K562 (cell line): Measurements from ENCODE around the gene FASTK. TPM values are rescaled to one million over a fixed set of nuclear protein-coding genes. Genes with fewer than 3 reads are reported as not detected.

Experiments
- ATF7 ChIP-seq: fragments of 450-650 bp; IDR thresholded peaks from 2 replicates; pipeline ENCODE4 v1.7.1; 2014; ENCODE audit warnings: mild to moderate bottlenecking, moderate library complexity
- BCOR ChIP-seq: fragments of 450-650 bp; IDR thresholded peaks from 2 replicates; pipeline ENCODE4 v1.6.1; 2016
- EGR1 ChIP-seq: fragments of 450-650 bp; conservative IDR thresholded peaks from 2 replicates; pipeline ENCODE4 v1.6.1; 2017; ENCODE audit warnings: mild to moderate bottlenecking
- JUN ChIP-seq, 2 experiments: sonication (generic) in 1 of 2; formaldehyde crosslinking in 1 of 2; IDR thresholded peaks; 2 replicates each; pipeline versions ENCODE4 v1.6.1 to v1.8.0; 2012 to 2022; ENCODE audit warnings: borderline replicate concordance in 2 of 2, mild to moderate bottlenecking in 2 of 2, improper control_type of control experiment in 1 of 2, low read depth in 1 of 2, low read length in 1 of 2, missing genetic modification reagents in 1 of 2
- KLF10 ChIP-seq: fragments of 250-450 bp; sonication (Bioruptor Pico); IDR thresholded peaks from 2 replicates; pipeline ENCODE4 v1.6.1; 2021; ENCODE audit warnings: matching md5 sums
- MAFK ChIP-seq: IDR thresholded peaks from 2 replicates; pipeline ENCODE4 v1.6.1; 2011; ENCODE audit warnings: low read length, improper control_type of control experiment
- MLX ChIP-seq, 2 experiments: fragments of 450-650 bp in 1 of 2; sonication (generic) in 1 of 2; formaldehyde crosslinking; conservative IDR thresholded peaks; 2 replicates each; pipeline versions ENCODE4 v1.4.0 to v1.8.1; 2020 to 2022; ENCODE audit warnings: mild to moderate bottlenecking in 1 of 2, missing genetic modification reagents in 1 of 2
- MYNN ChIP-seq, 2 experiments: sonication (generic); formaldehyde crosslinking in 1 of 2; IDR thresholded peaks; 2 replicates each; pipeline versions ENCODE4 v1.5.0 to v1.6.1; 2016 to 2020; ENCODE audit warnings: antibody characterized with exemption in 1 of 2, missing genetic modification reagents in 1 of 2
- NRF1 ChIP-seq, 2 experiments: fragments of 450-650 bp; IDR thresholded peaks in 1 of 2; conservative IDR thresholded peaks in 1 of 2; 2 replicates each; pipeline ENCODE4 v1.6.1; 2014; ENCODE audit warnings: mild to moderate bottlenecking in 2 of 2
- PHF21A ChIP-seq: fragments of 450-650 bp; IDR thresholded peaks from 2 replicates; pipeline ENCODE4 v1.6.1; 2017; ENCODE audit warnings: low read depth, borderline replicate concordance
- PYGO2 ChIP-seq: fragments of 450-650 bp; IDR thresholded peaks from 2 replicates; pipeline ENCODE4 v1.6.1; 2016; ENCODE audit warnings: mild to moderate bottlenecking, missing genetic modification characterization, moderate library complexity, missing compliant biosample characterization
- RHOXF2B ChIP-seq: fragments of 250-450 bp; sonication (Bioruptor Pico); conservative IDR thresholded peaks from 2 replicates; pipeline ENCODE4 v1.5.1; 2021
- STAT5B ChIP-seq: fragments of 250-450 bp; sonication (Bioruptor Pico); IDR thresholded peaks from 2 replicates; pipeline ENCODE4 v1.8.0; 2021; ENCODE audit warnings: mild to moderate bottlenecking, inconsistent platforms
- TBL1XR1 ChIP-seq, 2 experiments: IDR thresholded peaks; 2 replicates each; pipeline ENCODE4 v1.6.1; 2012; ENCODE audit warnings: improper control_type of control experiment in 2 of 2, low read length in 2 of 2, mild to moderate bottlenecking in 1 of 2
- TEAD2 ChIP-seq: fragments of 450-650 bp; IDR thresholded peaks from 2 replicates; pipeline ENCODE4 v1.6.1; 2016; ENCODE audit warnings: missing genetic modification characterization, control low read depth, missing compliant biosample characterization
- TEAD4 ChIP-seq, 2 experiments: sonication (generic) in 1 of 2; formaldehyde crosslinking in 1 of 2; IDR thresholded peaks; 2 replicates each; pipeline versions ENCODE4 v1.6.1 to v1.8.0; 2012 to 2022; ENCODE audit warnings: borderline replicate concordance in 1 of 2, inconsistent platforms in 1 of 2, low read length in 1 of 2, mild to moderate bottlenecking in 1 of 2, missing genetic modification reagents in 1 of 2
- ZBTB11 ChIP-seq, 3 experiments: fragments of 200-800 bp in 1 of 3; fragments of 250-450 bp in 1 of 3; fragments of 450-650 bp in 1 of 3; sonication (Bioruptor Pico) in 1 of 3; sonication (Bioruptor generic) in 1 of 3; formaldehyde crosslinking in 1 of 3; IDR thresholded peaks; 2 replicates each; pipeline versions ENCODE4 v1.6.1 to v1.8.0; 2016 to 2022; ENCODE audit warnings: mild to moderate bottlenecking in 2 of 3, missing genetic modification characterization in 2 of 3, missing compliant biosample characterization in 1 of 3, moderate library complexity in 1 of 3
- ZBTB2 ChIP-seq: fragments of 450-650 bp; IDR thresholded peaks from 2 replicates; pipeline ENCODE4 v1.6.1; 2016; ENCODE audit warnings: antibody characterized with exemption
- ZFP1 ChIP-seq: fragments of 450-650 bp; formaldehyde crosslinking; IDR thresholded peaks from 2 replicates; pipeline ENCODE4 v1.4.0; 2020; ENCODE audit warnings: mild to moderate bottlenecking, mixed read lengths
- ZKSCAN1 ChIP-seq: fragments of 150-350 bp; IDR thresholded peaks from 2 replicates; pipeline ENCODE4 v1.6.1; 2016; ENCODE audit warnings: low read depth, low read length
- ZNF239 ChIP-seq: fragments of 250-450 bp; sonication (Bioruptor Pico); IDR thresholded peaks from 2 replicates; pipeline ENCODE4 v1.4.0; 2020; ENCODE audit warnings: mild to moderate bottlenecking
- polyA plus RNA-seq, 8 experiments: library from polyadenylated mRNA; depleted of rRNA in 4 of 8; stranded (reverse) in 5 of 8; unstranded in 3 of 8; fragments of >200 nt; fragmentation: Nextera tagmentation in 2 of 8; fragmentation: Illumina TruSeq in 1 of 8; extraction: Ambion mirVana in 2 of 8; extraction: Trizol in 1 of 8; gene quantifications; 2 replicates each; pipeline versions ENCODE4 v1.2.1 to v1.2.3, GENCODE V29; 2011 to 2014; ENCODE audit warnings: inconsistent platforms in 1 of 8, missing spikeins in 1 of 8
- total RNA-seq, 7 experiments: library from RNA; depleted of rRNA in 6 of 7; stranded (reverse); fragments of >200 nt in 6 of 7; fragmentation: Illumina TruSeq in 2 of 7; extraction: Trizol in 2 of 7; gene quantifications; 2 replicates each; pipeline versions ENCODE4 v1.2.1 to v1.2.3, GENCODE V29; 2011 to 2021; ENCODE audit warnings: low replicate concordance in 1 of 7

FASTK gene
- total and polyA plus RNA-seq, 9 of the 15 experiments (the other 6 are each of a cell fraction or from before 2014, with no cell fraction given), result 0.51 to 150 (median 48.2) TPM

GRCh38 chr7:151113344-151114150 lies 32.9 kb upstream of the FASTK start (continued):
- 0 out of 6 replicates have a peak, but pooled peaks of 1 of the 3 experiments have one; percentile 2 for TF ChIP-seq ZBTB11 (CRISPR knock-in tag; IDR thresholded peaks at IDR 0.05)
- TF ChIP-seq JUN (IDR thresholded peaks at IDR 0.05; ENCODE audit: borderline replicate concordance, low read depth, low read length), result peak; percentile 67; the same call in 1 of the 2 replicates
- TF ChIP-seq JUN (CRISPR knock-in tag; IDR thresholded peaks at IDR 0.05; ENCODE audit: borderline replicate concordance), result no peak
- no peak for TF ChIP-seq MLX (CRISPR knock-in tag; conservative IDR thresholded peaks at IDR 0.05)
- TF ChIP-seq KLF10 (CRISPR knock-in tag), result no peak
- peak in 1 of 2 experiments; percentile 25; a peak in 1 of 4 replicates for TF ChIP-seq TBL1XR1 (IDR thresholded peaks at IDR 0.05; ENCODE audit: low read length in 2 of 2)
- TF ChIP-seq BCOR, result no peak
- peak; percentile 96 for TF ChIP-seq ZNF239
- no peak for TF ChIP-seq RHOXF2B (CRISPR knock-in tag)
- peak; percentile 38; the same call in 1 of the 2 replicates for TF ChIP-seq TEAD4 (IDR thresholded peaks at IDR 0.05; ENCODE audit: low read length)
- no peak for TF ChIP-seq TEAD4 (CRISPR knock-in tag; IDR thresholded peaks at IDR 0.05; ENCODE audit: borderline replicate concordance)
- TF ChIP-seq MYNN (IDR thresholded peaks at IDR 0.05), result no peak
- no peak for TF ChIP-seq MYNN (CRISPR knock-in tag; IDR thresholded peaks at IDR 0.05)
- no peak for TF ChIP-seq ZFP1 (CRISPR knock-in tag)
- no peak for TF ChIP-seq ZKSCAN1
- no peak for TF ChIP-seq PHF21A
- no peak for TF ChIP-seq PYGO2
- TF ChIP-seq ATF7, result no peak
- 0 out of 2 replicates have a peak, but pooled peaks have one; percentile 3 for TF ChIP-seq MAFK
- TF ChIP-seq ZBTB2, result no peak
- no peak for TF ChIP-seq TEAD2 (tag)
- 0 out of 4 replicates have a peak, but pooled peaks of 1 of the 2 experiments have one; percentile 31 for TF ChIP-seq NRF1 (conservative IDR thresholded peaks at IDR 0.05 in 1 of 2, IDR thresholded peaks at IDR 0.05 in 1 of 2)
- TF ChIP-seq EGR1, result no peak
- no peak for TF ChIP-seq STAT5B
